ENCODE data around the gene CCDC8.

GRCh38 chr19:46392837-46393236, 20.5 kb downstream of the CCDC8 start:
- no peak for TF ChIP-seq CTCF (IDR thresholded peaks at IDR 0.05; ENCODE audit: borderline replicate concordance, extremely low read depth, low read length, poor library complexity, severe bottlenecking)
- no peak for TF ChIP-seq EZH2 (IDR thresholded peaks at IDR 0.05; ENCODE audit: borderline replicate concordance, low read depth, low read length, severe bottlenecking)

Data from DND-41 (cell line).